ENCODE data around the gene DENND2A.
"Not testable (repeated sequence)": the region's sequence is repeated elsewhere in the genome, so short reads cannot be mapped to it uniquely, and the experiment has no call there.

Gene DENND2A, protein sequence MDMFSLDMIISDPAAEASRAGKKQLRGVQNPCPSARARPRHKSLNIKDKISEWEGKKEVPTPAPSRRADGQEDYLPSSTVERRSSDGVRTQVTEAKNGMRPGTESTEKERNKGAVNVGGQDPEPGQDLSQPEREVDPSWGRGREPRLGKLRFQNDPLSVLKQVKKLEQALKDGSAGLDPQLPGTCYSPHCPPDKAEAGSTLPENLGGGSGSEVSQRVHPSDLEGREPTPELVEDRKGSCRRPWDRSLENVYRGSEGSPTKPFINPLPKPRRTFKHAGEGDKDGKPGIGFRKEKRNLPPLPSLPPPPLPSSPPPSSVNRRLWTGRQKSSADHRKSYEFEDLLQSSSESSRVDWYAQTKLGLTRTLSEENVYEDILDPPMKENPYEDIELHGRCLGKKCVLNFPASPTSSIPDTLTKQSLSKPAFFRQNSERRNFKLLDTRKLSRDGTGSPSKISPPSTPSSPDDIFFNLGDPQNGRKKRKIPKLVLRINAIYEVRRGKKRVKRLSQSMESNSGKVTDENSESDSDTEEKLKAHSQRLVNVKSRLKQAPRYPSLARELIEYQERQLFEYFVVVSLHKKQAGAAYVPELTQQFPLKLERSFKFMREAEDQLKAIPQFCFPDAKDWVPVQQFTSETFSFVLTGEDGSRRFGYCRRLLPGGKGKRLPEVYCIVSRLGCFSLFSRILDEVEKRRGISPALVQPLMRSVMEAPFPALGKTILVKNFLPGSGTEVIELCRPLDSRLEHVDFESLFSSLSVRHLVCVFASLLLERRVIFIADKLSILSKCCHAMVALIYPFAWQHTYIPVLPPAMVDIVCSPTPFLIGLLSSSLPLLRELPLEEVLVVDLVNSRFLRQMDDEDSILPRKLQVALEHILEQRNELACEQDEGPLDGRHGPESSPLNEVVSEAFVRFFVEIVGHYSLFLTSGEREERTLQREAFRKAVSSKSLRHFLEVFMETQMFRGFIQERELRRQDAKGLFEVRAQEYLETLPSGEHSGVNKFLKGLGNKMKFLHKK

GRCh38 chr7:140640727-140641523 is at the start of gene DENND2A:
Gene DENND2A (minus strand): TSS chr7:140640813. CDS start chr7:140602397, 38,416 bp downstream.
- DNase-seq (ENCODE audit: low read depth), result no peak

DNA sequence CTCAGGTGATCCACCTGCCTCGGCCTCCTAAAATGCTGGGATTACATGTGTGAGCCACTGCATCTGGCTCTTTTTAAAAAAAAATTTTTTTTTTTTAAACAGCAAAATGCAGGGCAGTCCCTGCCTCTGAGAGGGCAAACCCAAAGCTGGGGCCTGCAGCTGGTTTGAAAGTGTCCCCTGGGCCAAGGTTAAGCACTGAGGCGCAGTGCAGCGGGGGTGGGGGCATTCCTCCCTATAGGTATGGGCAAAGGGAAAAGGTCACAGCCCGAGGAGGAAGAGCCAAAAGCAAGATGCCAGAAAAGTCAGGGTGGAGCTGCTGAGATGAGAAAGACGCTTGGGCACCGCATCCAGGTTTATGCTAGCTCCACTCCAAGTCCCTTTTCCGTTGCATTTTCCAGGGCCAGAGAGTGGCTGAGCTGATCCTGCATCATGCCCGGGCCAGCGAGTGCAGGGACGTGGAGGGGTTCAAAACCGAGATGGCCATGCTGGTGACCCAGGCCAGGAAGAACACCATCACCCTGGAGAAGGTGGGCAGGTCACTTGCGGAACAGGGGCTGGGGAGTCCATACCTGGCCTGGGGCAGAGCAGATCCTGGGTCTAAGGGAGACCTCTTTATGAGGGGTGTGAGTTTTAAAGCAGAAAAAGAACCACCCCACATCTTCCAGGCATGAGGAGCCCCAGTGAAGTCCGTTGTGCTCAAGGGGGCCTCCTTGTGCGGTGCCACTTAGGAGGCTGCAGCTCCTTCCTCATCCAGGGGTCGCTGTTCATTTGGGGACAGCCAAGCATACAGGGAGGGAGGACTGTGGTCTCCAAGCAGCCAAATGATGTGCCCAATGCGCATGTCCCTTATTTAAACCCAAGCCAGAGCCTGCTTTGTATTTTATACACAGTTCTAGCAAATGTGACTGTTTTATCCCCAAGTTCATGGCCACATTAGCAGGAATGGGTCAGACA is 48.9 kb upstream of the DENND2A start:
- DNase-seq (ENCODE audit: low read depth), result no peak

GRCh38 chr7:140688341-140688740 is 47.7 kb upstream of the DENND2A start:
- no peak for DNase-seq (ENCODE audit: low read depth)

DNA sequence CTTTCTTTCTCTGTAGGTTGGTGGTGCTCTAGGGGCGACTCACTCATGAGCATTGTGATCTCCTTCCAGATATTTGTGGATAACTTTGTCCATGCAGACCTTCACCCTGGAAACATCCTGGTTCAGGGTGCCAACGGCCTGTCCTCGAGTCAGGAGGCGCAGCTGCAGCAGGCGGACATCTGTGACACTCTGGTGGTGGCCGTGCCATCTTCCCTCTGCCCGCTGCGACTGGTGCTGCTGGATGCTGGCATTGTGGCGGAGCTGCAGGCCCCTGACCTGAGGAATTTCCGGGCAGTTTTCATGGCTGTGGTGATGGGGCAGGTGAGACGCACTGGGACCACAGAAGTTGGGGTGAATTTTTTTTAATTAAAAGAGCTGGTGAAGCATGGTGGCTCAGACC is 46.3 kb upstream of the DENND2A start:
- DNase-seq (ENCODE audit: low read depth), result no peak

- DNase-seq (ENCODE audit: low read depth), result no peak
Measured at GRCh38 chr7:140685407-140686087, 44.9 kb upstream of the DENND2A start.

- DNase-seq (ENCODE audit: low read depth), result no peak
Measured at GRCh38 chr7:140684066-140684950, 43.7 kb upstream of the DENND2A start.

DNA sequence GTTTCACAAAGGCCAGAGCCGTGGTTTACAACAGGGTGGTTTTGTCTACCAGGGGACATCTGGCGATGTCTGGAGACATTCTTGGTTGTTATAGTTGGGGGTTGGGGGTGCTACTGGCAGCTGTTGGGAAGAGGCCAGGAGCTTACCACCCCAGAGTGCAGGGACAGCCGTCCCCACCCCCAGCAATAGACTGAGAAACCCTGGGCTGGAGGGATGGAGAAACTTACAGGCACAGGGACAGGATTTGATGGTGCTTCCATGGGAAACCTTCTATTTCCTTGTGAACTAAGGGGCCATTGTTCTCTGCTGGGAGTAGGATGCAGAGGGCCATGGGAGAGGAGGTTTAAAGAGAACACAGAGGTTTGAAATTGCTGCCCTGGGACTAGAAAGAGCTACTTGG is 43.0 kb upstream of the DENND2A start:
- DNase-seq (ENCODE audit: low read depth), result no peak

DNA sequence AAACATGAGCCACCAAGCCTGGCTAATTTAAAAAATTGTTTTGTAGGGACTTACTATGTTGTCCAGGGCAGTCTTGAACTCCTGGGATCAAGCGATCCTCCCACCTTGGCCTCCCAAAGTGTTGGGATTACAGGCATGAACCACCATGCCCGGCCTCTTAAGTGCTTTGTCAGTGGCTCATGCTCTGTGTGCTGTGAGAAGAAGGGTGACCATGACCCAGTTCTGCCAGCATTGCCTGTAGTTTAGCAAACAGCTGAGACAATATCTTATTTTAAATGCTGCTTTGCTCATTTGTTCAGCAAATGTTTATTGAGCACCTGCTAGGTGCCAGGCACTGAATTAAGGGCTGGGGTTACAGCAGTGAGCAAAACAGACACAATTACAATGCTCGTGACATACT is 41.2 kb upstream of the DENND2A start:
- no peak for DNase-seq (ENCODE audit: low read depth)

DNA sequence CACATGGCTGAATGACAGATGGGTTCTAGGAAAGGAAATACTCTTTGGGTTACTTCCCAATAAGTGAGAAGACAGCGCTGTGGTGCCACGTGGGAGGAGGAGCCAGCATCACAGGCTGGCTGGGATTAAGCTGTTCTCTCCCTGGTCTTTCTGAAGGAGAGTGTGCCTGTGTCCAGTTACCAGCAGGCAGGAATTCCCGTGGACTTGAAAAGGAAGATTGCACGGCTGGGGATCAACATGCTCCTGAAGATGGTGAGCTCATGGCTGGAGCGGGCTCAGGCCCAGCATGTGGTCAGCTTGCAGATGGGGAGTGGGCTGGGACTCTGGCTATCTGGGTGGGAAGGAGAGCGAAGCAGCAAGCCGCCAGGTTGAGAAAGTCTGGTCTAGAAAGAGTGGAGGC is 40.3 kb upstream of the DENND2A start:
- DNase-seq (ENCODE audit: low read depth), result no peak

GRCh38 chr7:140679186-140679585 is 38.6 kb upstream of the DENND2A start:
- DNase-seq (ENCODE audit: low read depth), result no peak

DNA sequence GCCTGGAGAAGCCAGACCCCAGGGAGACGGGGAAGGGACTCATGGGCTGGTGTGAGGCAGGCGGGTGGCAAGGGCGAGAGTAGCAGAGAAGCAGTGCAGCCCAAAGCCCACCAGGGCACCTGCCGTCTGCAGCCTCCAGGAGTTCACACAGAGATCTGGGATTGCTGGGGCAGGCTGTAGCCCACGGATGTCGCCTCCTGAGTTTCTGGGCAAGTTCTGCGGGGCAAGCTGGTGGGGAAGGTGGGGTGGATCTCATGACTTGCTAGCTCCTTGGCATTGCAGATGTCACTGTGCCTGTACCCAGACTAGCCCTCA is 38.2 kb upstream of the DENND2A start:
- no peak for DNase-seq (ENCODE audit: low read depth)

DNA sequence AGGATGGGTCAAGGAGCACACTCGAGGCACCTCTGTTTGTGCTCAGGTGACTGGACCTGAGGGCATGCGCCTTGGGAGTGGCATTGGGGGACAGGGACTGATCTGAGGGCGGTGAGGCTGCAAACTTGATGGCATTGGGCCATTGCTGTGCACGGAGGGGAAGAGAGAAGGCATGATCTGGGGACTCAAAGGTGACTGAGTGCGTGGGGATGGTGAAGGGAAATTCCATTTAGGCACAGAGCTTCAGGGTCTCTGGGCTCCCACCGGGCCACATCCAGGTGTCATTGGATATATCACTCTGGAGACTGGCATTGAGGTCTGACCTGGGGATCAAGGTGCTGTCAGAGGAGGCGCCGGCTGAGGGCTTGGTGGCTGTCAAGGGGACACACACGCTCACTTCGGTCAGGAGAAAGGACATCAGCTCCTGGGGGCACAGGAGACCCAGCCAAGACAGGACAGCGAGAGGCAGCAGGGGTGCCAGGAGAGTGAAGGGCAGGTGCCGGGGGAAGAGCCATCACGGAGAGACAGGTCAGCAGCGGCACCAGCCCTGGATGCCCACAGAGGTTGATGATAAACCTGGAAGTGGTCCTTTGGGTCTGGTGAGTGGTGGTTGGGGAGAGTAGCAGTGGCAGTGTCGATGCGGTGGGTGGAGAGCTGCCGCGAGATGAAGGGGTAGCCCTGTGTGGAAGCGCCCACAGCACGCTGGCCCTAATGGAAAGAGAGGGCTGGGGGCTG is 37.6 kb upstream of the DENND2A start:
- DNase-seq (ENCODE audit: low read depth), result no peak

GRCh38 chr7:140677496-140677895 is 36.9 kb upstream of the DENND2A start:
- DNase-seq (ENCODE audit: low read depth), result no peak

- DNase-seq (ENCODE audit: low read depth), result not testable (repeated sequence)
Measured at GRCh38 chr7:140676956-140677355, 36.3 kb upstream of the DENND2A start.

DNA sequence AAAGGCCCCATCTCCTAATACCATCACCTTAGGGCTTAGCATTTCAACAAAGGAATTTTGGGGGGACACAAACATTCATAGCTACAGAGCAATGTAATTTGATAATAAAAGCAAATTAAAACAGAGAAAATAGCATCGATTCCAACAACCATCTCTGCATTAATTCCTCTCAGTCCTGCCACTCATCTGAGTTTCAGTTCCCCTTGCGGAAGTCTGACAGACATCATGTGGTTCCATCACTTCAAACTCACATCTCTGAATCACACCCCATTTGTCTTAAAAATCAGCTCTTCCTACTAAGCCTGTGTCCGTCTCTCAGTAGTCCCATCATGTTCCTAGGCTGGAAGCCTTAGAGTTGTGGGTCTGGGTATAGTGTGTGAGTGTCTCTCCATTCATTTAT is 35.7 kb upstream of the DENND2A start:
- DNase-seq (ENCODE audit: low read depth), result no peak

- no peak for DNase-seq (ENCODE audit: low read depth)
Measured at GRCh38 chr7:140675726-140676125, 35.1 kb upstream of the DENND2A start.

- no peak for DNase-seq (ENCODE audit: low read depth)
Measured at GRCh38 chr7:140674899-140675701, 34.5 kb upstream of the DENND2A start.

DNA sequence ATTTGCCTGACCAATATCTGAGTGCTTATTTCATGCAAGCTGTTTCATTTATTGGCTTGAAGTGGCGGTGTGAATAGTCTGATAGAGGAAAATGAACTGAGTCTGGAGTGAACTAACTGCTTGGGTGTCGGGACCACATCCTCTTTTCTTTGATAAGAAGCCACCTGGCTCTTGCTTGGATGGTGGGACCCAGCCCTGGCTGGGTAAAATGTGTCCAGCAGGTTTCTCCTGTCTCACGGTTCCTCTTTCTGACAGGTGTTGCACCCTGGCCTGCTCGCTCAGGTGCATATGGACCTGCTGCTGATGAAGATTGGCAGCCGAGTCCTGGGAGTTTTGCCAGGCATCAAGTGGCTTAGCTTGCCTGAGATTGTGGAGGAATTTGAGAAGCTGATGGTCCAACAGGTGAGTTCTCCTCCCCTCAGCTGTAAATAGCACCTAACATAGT is 33.8 kb upstream of the DENND2A start:
- DNase-seq (ENCODE audit: low read depth), result no peak
